G401.6 (cell line): ENCODE data around the gene MYH7.

Source experiments
- FAIRE-seq: peaks from 2 replicates; lab custom pipeline; 2012; peaks lifted over from hg19 to GRCh38; lab: Jason Lieb, UNC

Gene MYH7

GRCh38 chr14:23447361-23448350 is 12.2 kb upstream of the MYH7 start:
- no peak for FAIRE-seq

- no peak for FAIRE-seq
These were observed 10.9 kb upstream of the MYH7 start for GRCh38 chr14:23446291-23446851.

GRCh38 chr14:23445773-23446172 is 10.3 kb upstream of the MYH7 start:
- no peak for FAIRE-seq

GRCh38 chr14:23444314-23444713 is 8.9 kb upstream of the MYH7 start:
- no peak for FAIRE-seq

GRCh38 chr14:23443881-23444280 is 8.4 kb upstream of the MYH7 start:
- FAIRE-seq, result no peak

GRCh38 chr14:23443411-23443812 is 8.0 kb upstream of the MYH7 start:
- FAIRE-seq, result no peak

- no peak for FAIRE-seq
These were observed 7.4 kb upstream of the MYH7 start for GRCh38 chr14:23442721-23443356.

GRCh38 chr14:23441076-23441475 is 5.6 kb upstream of the MYH7 start:
- FAIRE-seq, result no peak

- no peak for FAIRE-seq
These were observed 3.8 kb upstream of the MYH7 start for GRCh38 chr14:23439107-23439835.

- FAIRE-seq, result no peak
These were observed 2.9 kb upstream of the MYH7 start for GRCh38 chr14:23438101-23438971.

GRCh38 chr14:23437133-23438100 is 2.0 kb upstream of the MYH7 start:
- no peak for FAIRE-seq

- no peak for FAIRE-seq
These were observed 1.1 kb upstream of the MYH7 start for GRCh38 chr14:23436327-23437132.

GRCh38 chr14:23434488-23435222 is 805 bp downstream of the MYH7 start:
- FAIRE-seq, result no peak

GRCh38 chr14:23433457-23433856 is 2.0 kb downstream of the MYH7 start:
- FAIRE-seq, result no peak

GRCh38 chr14:23432946-23433345 is 2.5 kb downstream of the MYH7 start:
- no peak for FAIRE-seq

- FAIRE-seq, result no peak
These were observed 3.1 kb downstream of the MYH7 start for GRCh38 chr14:23432102-23432925.

GRCh38 chr14:23431486-23431885 is 4.0 kb downstream of the MYH7 start:
- no peak for FAIRE-seq

GRCh38 chr14:23430723-23431085 is 4.8 kb downstream of the MYH7 start:
- FAIRE-seq, result no peak
